RWPE1 (cell line): ENCODE results near the gene AFG1L.

Experiments used
- CTCF ChIA-PET: fragments of 350-600 bp; sonication (Branson Sonifier 250); formaldehyde crosslinking; extraction: SDS; loops from one replicate; lab custom pipeline; 2021; lab: Yijun Ruan, JAX
- POLR2A ChIA-PET: fragments of 400-600 bp; formaldehyde crosslinking; extraction: SDS; loops from one replicate; lab custom pipeline; 2020; ENCODE audit warnings: antibody characterized with exemption; ENCODE audit not compliant: low non-redundant PET; lab: Yijun Ruan, JAX
- DNase-seq: peaks from one replicate; pipeline ENCODE4 v3.0.0; 2012; ENCODE audit warnings: low spot score
- H3K27ac ChIP-seq: fragments of 450-650 bp; 2 replicates; pipeline ENCODE4 v1.5.1; 2017
- CTCF ChIP-seq: fragments of 450-650 bp; conservative IDR thresholded peaks from 2 replicates; pipeline ENCODE4 v1.5.1; 2017; ENCODE audit warnings: low read depth, mild to moderate bottlenecking

AFG1L gene

GRCh38 chr6:108464418-108465097, 169.7 kb downstream of the AFG1L start:
- POLR2A ChIA-PET = no interaction called here
- no peak for TF ChIP-seq CTCF
- H3K27ac ChIP-seq = no peak overlapping the region
- CTCF ChIA-PET = interaction anchor here (0.6 kb wide), 1 partner anchor 676 kb away, joined by 4 read pairs; no protein-coding TSS in a partner anchor
- DNase-seq = no peak

- H3K27ac ChIP-seq = no peak overlapping the region
- CTCF ChIA-PET = no interaction called here
- no peak for DNase-seq
- no peak for TF ChIP-seq CTCF
- POLR2A ChIA-PET = no interaction called here
Observed at GRCh38 chr6:108465098-108465495, 170.2 kb downstream of the AFG1L start.

- TF ChIP-seq CTCF = no peak
- DNase-seq = no peak
Observed at GRCh38 chr6:108468346-108468745, 173.5 kb downstream of the AFG1L start.

GRCh38 chr6:108469316-108469715, 174.5 kb downstream of the AFG1L start:
- no peak overlapping the region for H3K27ac ChIP-seq
- no peak for TF ChIP-seq CTCF
- ChIA-PET CTCF (interaction anchor here (0.6 kb wide), 1 partner anchor 69 kb away, joined by 3 read pairs; no protein-coding TSS in a partner anchor), POLR2A (no interaction called here)
- no peak for DNase-seq

More at GRCh38 chr6:108468346-108468745, 173.5 kb downstream of the AFG1L start:
- POLR2A ChIA-PET = no interaction called here
- CTCF ChIA-PET = interaction anchor here (0.6 kb wide), 1 partner anchor 64 kb away, joined by 3 read pairs; no protein-coding TSS in a partner anchor
- no peak overlapping the region for H3K27ac ChIP-seq

GRCh38 chr6:108473197-108473596, 178.3 kb downstream of the AFG1L start:
- H3K27ac ChIP-seq = no peak overlapping the region
- no peak for TF ChIP-seq CTCF
- ChIA-PET CTCF (interaction anchor here (0.7 kb wide), 1 partner anchor 12 kb away, joined by 4 read pairs; no protein-coding TSS in a partner anchor), POLR2A (no interaction called here)
- DNase-seq = no peak

GRCh38 chr6:108476376-108476775, 181.5 kb downstream of the AFG1L start:
- POLR2A ChIA-PET = no interaction called here
- H3K27ac ChIP-seq = no peak overlapping the region
- DNase-seq = no peak
- TF ChIP-seq CTCF = no peak
- CTCF ChIA-PET = interaction anchor here (0.6 to 0.7 kb wide), 3 partner anchors 90 to 382 kb away, joined by 3 to 8 read pairs (median 3); no protein-coding TSS in a partner anchor
